HepG2 (cell line): ENCODE results near the gene MEA1. TPM values are rescaled to one million over a fixed set of nuclear protein-coding genes. Genes with fewer than 3 reads are reported as not detected.

Experiments used
- ATAC-seq: fragments of 200-7000 bp; cut with Tn5 transposase; 3 replicates; pipeline ENCODE4 v1.9.1; 2020; ENCODE audit warnings: mild to moderate bottlenecking, moderate library complexity
- BruUV-seq: library from RNA; stranded (reverse); fragments of 400-500 nt; replicated peaks from 2 replicates; lab custom pipeline; 2021; lab: Mats Ljungman, UMichigan
- CTCF ChIA-PET: fragments of 300-600 bp; formaldehyde crosslinking; extraction: SDS; loops from one replicate; lab custom pipeline; 2021; ENCODE audit warnings: low total read pairs, inconsistent platforms, low intra/inter-chr PET ratio; lab: Yijun Ruan, JAX
- POLR2A ChIA-PET: fragments of 350-600 bp; sonication (Branson Sonifier 250); formaldehyde crosslinking; loops from one replicate; lab custom pipeline; 2020; ENCODE audit warnings: antibody characterized with exemption, inconsistent platforms; lab: Yijun Ruan, JAX
- DNase-seq: peaks from one replicate; pipeline ENCODE4 v3.0.0-alpha.2; 2015; ENCODE audit warnings: low spot score
- FAIRE-seq: peaks from 3 replicates; lab custom pipeline; 2011; peaks lifted over from hg19 to GRCh38; lab: Jason Lieb, UNC
- H2AFZ ChIP-seq: one replicate; pipeline ENCODE4 v1.6.1; 2011; ENCODE audit warnings: low read length, inconsistent platforms
- H3K27ac ChIP-seq: fragments of 300-600 bp; 3 replicates; pipeline ENCODE4 v1.8.0; 2011; ENCODE audit warnings: mixed run types, mild to moderate bottlenecking, mixed read lengths, low read length, inconsistent platforms; ENCODE audit not compliant: insufficient read depth; ENCODE audit errors: extremely low read length
- H3K27me3 ChIP-seq, 2 experiments: fragments of 200-600 bp in 1 of 2; 2 replicates in 1 of 2; 3 replicates in 1 of 2; pipeline versions ENCODE4 v1.6.0 to v1.8.0; 2011; ENCODE audit warnings: low read length in 2 of 2, mild to moderate bottlenecking in 2 of 2, moderate library complexity in 2 of 2, inconsistent platforms in 1 of 2; ENCODE audit not compliant: insufficient read depth in 2 of 2, control insufficient read depth in 1 of 2
- H3K36me3 ChIP-seq, 2 experiments: fragments of 200-600 bp in 1 of 2; replicated peaks in 1 of 2; 2 replicates in 1 of 2; 3 replicates in 1 of 2; pipeline versions ENCODE4 v1.5.1 to v1.8.0; 2011; ENCODE audit warnings: low read length in 2 of 2, inconsistent platforms in 1 of 2; ENCODE audit not compliant: insufficient read depth in 2 of 2, control insufficient read depth in 1 of 2
- H3K4me1 ChIP-seq: 2 replicates; pipeline ENCODE4 v1.5.1; 2012; ENCODE audit warnings: low read length, inconsistent platforms; ENCODE audit not compliant: insufficient read depth
- H3K4me2 ChIP-seq: 2 replicates; pipeline ENCODE4 v1.6.0; 2011; ENCODE audit warnings: low read depth, low read length, inconsistent platforms
- H3K4me3 ChIP-seq, 3 experiments: fragments of 200-600 bp in 1 of 3; sonication (generic), shearing (Covaris generic) in 1 of 3; replicated peaks in 1 of 3; 2 replicates each; pipeline ENCODE4 v1.5.1; 2011 to 2016; ENCODE audit warnings: low read length in 3 of 3, inconsistent platforms in 2 of 3, low read depth in 2 of 3, mild to moderate bottlenecking in 2 of 3, control low read depth in 1 of 3, mixed read lengths in 1 of 3; ENCODE audit not compliant: insufficient read depth in 1 of 3
- H3K79me2 ChIP-seq: one replicate; pipeline ENCODE4 v1.6.1; 2011; ENCODE audit warnings: low read length, inconsistent platforms; ENCODE audit not compliant: insufficient read depth
- H3K9ac ChIP-seq: 2 replicates; pipeline ENCODE4 v1.6.0; 2011; ENCODE audit warnings: mild to moderate bottlenecking, low read depth, low read length, inconsistent platforms; ENCODE audit not compliant: insufficient read depth
- H3K9me3 ChIP-seq: 2 replicates; pipeline ENCODE4 v1.5.1; 2012; ENCODE audit warnings: mild to moderate bottlenecking, low read length
- H4K20me1 ChIP-seq: 2 replicates; pipeline ENCODE4 v1.6.0; 2011; ENCODE audit warnings: inconsistent platforms, mild to moderate bottlenecking, low read length, moderate library complexity; ENCODE audit not compliant: insufficient read depth
- AGO1 ChIP-seq: fragments of 200-400 bp; formaldehyde crosslinking; IDR thresholded peaks from 2 replicates; pipeline ENCODE4 v1.6.1; 2017; ENCODE audit warnings: mild to moderate bottlenecking, low read depth, low read length, moderate library complexity; ENCODE audit not compliant: poor library complexity, severe bottlenecking
- ETV6 ChIP-seq: sonication (generic); formaldehyde crosslinking; conservative IDR thresholded peaks from 2 replicates; pipeline ENCODE4 v1.4.0; 2020; ENCODE audit warnings: missing genetic modification reagents
- FOSL2 ChIP-seq: sonication (generic); formaldehyde crosslinking; IDR thresholded peaks from 2 replicates; pipeline ENCODE4 v1.4.0; 2020; ENCODE audit warnings: missing genetic modification reagents
- MYNN ChIP-seq: sonication (generic); formaldehyde crosslinking; IDR thresholded peaks from 2 replicates; pipeline ENCODE4 v1.4.0; 2020; ENCODE audit warnings: mild to moderate bottlenecking, low read depth, missing genetic modification reagents
- NCOA5 ChIP-seq: sonication (generic); formaldehyde crosslinking; IDR thresholded peaks from 2 replicates; pipeline ENCODE4 v1.4.0; 2020; ENCODE audit warnings: missing genetic modification reagents
- POLR2A ChIP-seq, 2 experiments: IDR thresholded peaks; 2 replicates each; pipeline ENCODE4 v1.6.1; 2011; ENCODE audit warnings: low read depth in 2 of 2, low read length in 2 of 2, mild to moderate bottlenecking in 1 of 2, moderate library complexity in 1 of 2; ENCODE audit not compliant: insufficient read depth in 1 of 2
- RCOR2 ChIP-seq: IDR thresholded peaks from 2 replicates; pipeline ENCODE4 v1.6.1; 2016; ENCODE audit warnings: missing biosample characterization, missing genetic modification reagents
- TSC22D2 ChIP-seq: sonication (generic); formaldehyde crosslinking; IDR thresholded peaks from 2 replicates; pipeline ENCODE4 v1.5.1; 2020; ENCODE audit warnings: missing genetic modification reagents, mild to moderate bottlenecking, borderline replicate concordance
- ZBTB21 ChIP-seq: sonication (generic); formaldehyde crosslinking; IDR thresholded peaks from 2 replicates; pipeline ENCODE4 v1.4.0; 2020; ENCODE audit warnings: missing genetic modification reagents
- ZNF10 ChIP-seq: sonication (generic); formaldehyde crosslinking; IDR thresholded peaks from 2 replicates; pipeline ENCODE4 v1.4.0; 2020; ENCODE audit warnings: mild to moderate bottlenecking, low read depth, missing genetic modification reagents, borderline replicate concordance
- ZNF292 ChIP-seq: sonication (generic); formaldehyde crosslinking; IDR thresholded peaks from 2 replicates; pipeline ENCODE4 v1.8.1; 2022; ENCODE audit warnings: mild to moderate bottlenecking, low read depth, missing genetic modification reagents, borderline replicate concordance
- ZNF317 ChIP-seq: sonication (generic); formaldehyde crosslinking; IDR thresholded peaks from 2 replicates; pipeline ENCODE4 v1.5.0; 2020; ENCODE audit warnings: mild to moderate bottlenecking, missing genetic modification reagents
- ZNF552 ChIP-seq: sonication (generic); formaldehyde crosslinking; IDR thresholded peaks from 2 replicates; pipeline ENCODE4 v1.9.0; 2022; ENCODE audit warnings: missing genetic modification reagents, mild to moderate bottlenecking, borderline replicate concordance
- ZNF841 ChIP-seq: sonication (generic); formaldehyde crosslinking; IDR thresholded peaks from 2 replicates; pipeline ENCODE4 v1.8.1; 2023; ENCODE audit warnings: missing genetic modification reagents, borderline replicate concordance
- WGBS: methylation state at CpG from one replicate; pipeline ENCODE4 v1.1.6; 2017; ENCODE audit warnings: low lambda C conversion rate; 5-methylcytosine and 5-hydroxymethylcytosine counted together
- in situ Hi-C: cut with HindIII; loops from 2 replicates; pipeline ENCODE4 v1.10.0; 2017; ENCODE audit warnings: low pct_unique_long_range_greater_than_20kb; ENCODE audit not compliant: extremely low pct_ligation_motif_present
- intact Hi-C: fragments of 100-400 bp; cut with micrococcal nuclease; formaldehyde crosslinking; loops from one replicate; pipeline ENCODE4 v1.10.0; 2022; ENCODE audit not compliant: unreplicated experiment
- polyA plus RNA-seq, 8 experiments: library from polyadenylated mRNA; depleted of rRNA in 3 of 8; stranded (reverse) in 7 of 8; unstranded in 1 of 8; fragments of >200 nt; fragmentation: Illumina TruSeq in 4 of 8; extraction: Trizol in 4 of 8; gene quantifications; 2 replicates each; pipeline versions ENCODE4 v1.2.1 to v1.2.3, GENCODE V29; 2011 to 2016; ENCODE audit warnings: low read depth in 4 of 8, missing spikeins in 1 of 8, mixed read lengths in 1 of 8; ENCODE audit not compliant: insufficient read depth in 1 of 8
- total RNA-seq, 5 experiments: library from RNA; depleted of rRNA; stranded (reverse); fragments of >200 nt; fragmentation: Illumina TruSeq; extraction: Trizol; gene quantifications; 2 replicates each; pipeline ENCODE4 v1.2.3, GENCODE V29; 2016; ENCODE audit warnings: low read depth in 1 of 5
- TF ChIP-seq, protein P1 (sequence below): sonication (generic); formaldehyde crosslinking; IDR thresholded peaks from 2 replicates; pipeline ENCODE4 v1.5.0; 2020; ENCODE audit warnings: missing genetic modification reagents, mild to moderate bottlenecking, borderline replicate concordance

The MEA1 gene
- total and polyA plus RNA-seq, 2 of the 13 experiments (the other 11 are each of a cell fraction or from before 2014, with no cell fraction given): 75.6 to 86.2 TPM

DNA sequence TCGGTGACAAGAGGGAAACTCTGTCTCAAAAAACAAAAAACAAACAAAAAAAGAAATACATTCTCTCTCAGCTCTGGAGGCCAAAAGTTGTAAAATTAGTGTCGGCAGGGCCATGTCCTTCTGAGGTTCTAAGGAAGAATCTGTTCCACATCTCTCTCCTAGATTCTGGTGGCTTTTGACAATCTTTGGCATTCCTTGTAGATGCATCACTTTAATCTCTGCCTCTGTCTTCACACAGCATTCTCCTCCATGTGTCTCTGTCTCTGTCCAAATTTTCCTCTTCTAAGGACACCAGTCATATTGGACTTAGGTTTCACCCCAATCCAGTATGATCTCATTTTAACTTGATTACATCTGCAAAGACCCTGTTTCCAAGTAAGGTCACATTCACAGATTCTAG, 20.3 kb downstream of the MEA1 start:
- TF ChIP-seq ZNF841 (no peak), ETV6 (CRISPR knock-in tag) (no peak), MYNN (CRISPR knock-in tag) (no peak), ZNF10 (no peak), FOSL2 (CRISPR knock-in tag) (no peak), ZNF292 (CRISPR knock-in tag) (no peak), AGO1 (no peak), ZBTB21 (CRISPR knock-in tag) (no peak), POLR2A (IDR thresholded peaks at IDR 0.05; ENCODE audit: insufficient read depth in 1 of 2, low read depth in 2 of 2, low read length in 2 of 2) (no peak), RCOR2 (CRISPR knock-in tag) (no peak), ZNF317 (CRISPR knock-in tag) (no peak), NCOA5 (CRISPR knock-in tag) (no peak), TSC22D2 (CRISPR knock-in tag) (no peak), ZNF552 (CRISPR knock-in tag) (no peak)
- TF ChIP-seq, protein P1, sequence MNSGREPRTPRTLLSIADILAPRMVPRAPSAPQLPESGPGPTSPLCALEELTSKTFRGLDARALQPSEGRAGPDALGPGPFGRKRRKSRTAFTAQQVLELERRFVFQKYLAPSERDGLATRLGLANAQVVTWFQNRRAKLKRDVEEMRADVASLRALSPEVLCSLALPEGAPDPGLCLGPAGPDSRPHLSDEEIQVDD: no peak
- Histone ChIP-seq H2AFZ (no peak overlapping the region), H3K36me3 (peaks cover 11 to 30% of the 10 kb centered on the region in 2 experiments), H3K9ac (no peak overlapping the region), H3K4me2 (no peak overlapping the region), H3K9me3 (no peaks in the 10 kb centered on the region), H3K27me3 (no peaks in the 10 kb centered on the region), H3K4me1 (no peaks in the 10 kb centered on the region), H4K20me1 (no peaks in the 10 kb centered on the region), H3K27ac (no peak overlapping the region), H3K4me3 (no peak overlapping the region), H3K79me2 (peaks cover 2% of the 10 kb centered on the region)
- ATAC-seq: no peak
- in situ Hi-C loops (no loop called here), intact Hi-C loops (no loop called here)
- WGBS: 98% methylated on average over 2 of the region's 2 CpGs
- no TSS peak for BruUV-seq
- FAIRE-seq: no peak
- ChIA-PET POLR2A (no interaction called here), CTCF (no interaction called here)
- no peak for DNase-seq
